GM21381 (cell line): Measurements from ENCODE around the gene CRYBG2.

Experiments used
- ATAC-seq: cut with Tn5 transposase; IDR thresholded peaks from one replicate; pipeline ENCODE4 v1.9.1; 2021; ENCODE audit warnings: mild to moderate bottlenecking, moderate library complexity; ENCODE audit not compliant: unreplicated experiment

Gene CRYBG2

GRCh38 chr1:26370591-26371382 is 16.9 kb upstream of the CRYBG2 start:
- no peak for ATAC-seq

DNA sequence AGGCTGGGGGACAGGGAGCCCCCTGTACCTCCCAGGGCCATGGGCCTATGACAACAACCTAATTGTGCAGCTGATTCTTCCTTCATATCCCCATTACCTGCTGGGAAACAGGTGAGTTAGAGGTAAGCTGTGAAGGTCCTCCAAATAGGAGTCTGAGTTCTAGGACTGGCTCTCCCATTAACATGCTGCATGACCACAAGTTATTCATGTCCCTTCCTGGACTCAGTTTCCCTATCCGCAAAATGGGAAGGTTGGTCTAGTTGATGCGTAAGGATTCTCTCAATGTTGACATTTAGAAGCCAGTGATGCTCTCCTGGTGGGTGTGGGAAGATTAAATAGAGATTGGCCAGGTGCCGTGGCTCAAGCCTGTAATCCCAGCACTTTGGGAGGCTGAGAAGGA is 14.6 kb upstream of the CRYBG2 start:
- no peak for ATAC-seq

- ATAC-seq = no peak
Observed at GRCh38 chr1:26368006-26368405, 14.1 kb upstream of the CRYBG2 start.

GRCh38 chr1:26367441-26367840 is 13.5 kb upstream of the CRYBG2 start:
- no peak for ATAC-seq

GRCh38 chr1:26364956-26365355 is 11.0 kb upstream of the CRYBG2 start:
- ATAC-seq = no peak

DNA sequence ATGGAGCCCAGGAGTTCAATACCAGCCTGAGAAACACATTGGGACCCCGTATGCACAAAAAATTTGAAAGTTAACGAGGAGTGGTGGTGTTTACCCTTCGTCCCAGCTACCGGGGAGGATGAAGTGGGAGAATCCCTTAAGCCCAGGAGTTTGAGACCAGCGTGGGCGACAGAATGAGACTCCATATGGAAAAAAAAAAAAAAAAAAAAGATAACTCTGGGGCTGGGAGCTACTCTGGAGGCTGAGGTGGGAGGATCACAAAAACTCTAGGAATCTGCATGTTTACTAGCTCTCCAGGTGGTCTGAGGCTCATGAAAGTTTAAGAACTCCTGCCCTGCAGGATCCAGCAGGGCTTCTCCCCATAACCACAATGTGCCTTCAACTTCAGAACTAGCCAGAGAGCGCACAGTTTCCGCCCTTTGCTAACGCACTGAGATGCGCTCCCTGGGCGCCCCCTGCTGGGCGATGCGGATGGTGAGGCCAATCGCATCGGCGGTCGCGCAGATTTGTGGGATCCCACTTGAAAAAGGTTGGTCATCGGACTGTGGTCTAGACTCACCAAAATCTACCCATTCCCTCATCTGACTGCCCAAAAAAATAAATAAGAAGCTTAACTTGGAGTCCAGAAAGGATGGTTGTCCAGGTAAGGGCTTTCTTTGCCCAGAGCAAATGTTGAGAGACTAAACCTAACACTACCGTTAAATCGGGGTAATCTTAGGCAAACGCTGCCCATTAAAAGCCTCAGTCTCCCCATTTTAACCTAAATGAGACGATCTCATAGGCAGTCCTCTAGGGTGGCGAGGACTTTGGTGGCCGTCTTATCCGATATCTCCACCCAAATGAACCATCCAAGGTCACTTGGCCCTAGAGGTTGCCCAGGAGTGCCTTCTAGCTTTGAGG is 9.9 kb upstream of the CRYBG2 start:
- no peak for ATAC-seq

DNA sequence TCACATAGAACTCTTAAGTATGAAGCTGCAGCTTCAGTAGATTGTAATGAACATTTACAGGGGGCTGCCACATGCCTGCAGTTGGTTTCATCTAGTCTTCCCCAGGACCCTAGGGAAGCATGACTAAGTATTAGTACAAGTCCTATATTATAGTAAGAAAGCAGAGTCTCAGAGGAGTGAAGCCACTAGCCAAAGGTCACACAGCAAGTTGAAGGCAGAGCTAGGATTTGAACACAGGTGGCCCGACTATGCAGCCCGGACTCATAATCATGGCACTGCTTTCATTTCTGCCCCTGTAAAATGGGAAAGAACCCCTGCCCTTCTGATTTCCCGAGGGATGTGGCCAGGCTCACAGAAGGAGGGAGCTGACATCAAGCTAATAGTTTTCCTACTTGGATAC is 8.4 kb upstream of the CRYBG2 start:
- ATAC-seq = no peak

DNA sequence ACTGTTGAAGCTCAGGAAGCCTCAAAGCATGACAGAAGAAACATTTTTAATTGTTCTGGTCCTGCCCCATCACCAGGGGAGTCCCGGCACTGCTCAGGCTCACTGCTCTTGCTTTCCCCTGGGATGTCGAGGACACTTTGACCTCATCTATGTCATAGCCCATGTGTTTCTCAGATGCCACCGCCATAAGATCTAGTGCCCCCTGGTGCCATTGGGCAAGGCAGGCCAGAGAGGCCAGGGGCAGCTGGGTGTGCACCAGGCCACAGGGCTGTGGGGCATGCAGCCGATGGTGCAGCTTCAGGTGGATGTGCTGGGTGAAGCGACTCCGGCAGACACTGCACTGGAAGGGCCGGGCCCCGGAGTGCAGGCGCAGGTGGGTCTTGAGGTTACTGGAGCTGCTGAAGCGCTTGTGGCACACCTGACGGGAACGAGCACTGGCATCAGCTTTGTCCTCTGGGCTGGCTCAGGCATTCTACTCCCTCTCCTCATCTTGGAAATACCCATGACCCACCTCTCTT is 7.7 kb upstream of the CRYBG2 start:
- no peak for ATAC-seq

DNA sequence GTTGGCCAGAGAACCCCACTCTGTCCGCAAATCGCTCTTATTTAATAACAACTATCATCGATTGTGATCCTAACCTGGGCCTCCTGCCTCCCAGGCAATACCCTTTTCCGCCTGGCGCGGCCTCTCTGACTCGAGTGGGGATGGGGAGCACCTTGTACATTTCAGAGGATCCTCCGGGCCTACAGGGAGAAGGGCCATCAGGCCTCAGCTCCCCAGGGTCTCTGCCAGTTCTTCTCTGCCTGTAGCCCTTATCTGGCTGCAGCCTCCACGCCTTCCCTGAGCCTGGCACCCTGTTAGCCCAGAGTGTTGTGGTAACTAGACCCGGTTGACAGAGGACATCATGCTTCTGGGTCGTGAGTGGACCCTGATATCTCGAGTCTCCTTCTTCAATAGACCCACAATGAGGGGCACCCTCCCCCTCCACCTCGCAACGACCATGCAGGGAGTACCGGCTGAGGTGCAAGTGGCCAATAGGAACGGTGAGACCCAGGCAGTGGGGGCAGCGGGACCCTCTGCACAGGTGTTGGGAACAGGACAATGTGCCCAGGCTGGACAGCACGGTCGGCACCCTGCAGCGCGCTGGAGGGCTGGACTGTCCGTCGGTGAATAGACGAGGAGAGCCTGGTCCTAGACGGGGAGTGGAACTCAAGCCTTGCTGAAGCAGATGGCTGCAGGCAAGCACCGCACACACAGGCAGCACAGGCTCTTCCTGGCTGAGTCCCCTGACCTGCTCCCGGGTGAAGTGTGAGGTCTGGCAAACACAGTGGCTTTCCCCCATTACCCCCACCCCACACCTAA is 7.1 kb upstream of the CRYBG2 start:
- ATAC-seq = no peak

- ATAC-seq = no peak
Observed at GRCh38 chr1:26359981-26360806, 6.3 kb upstream of the CRYBG2 start.

DNA sequence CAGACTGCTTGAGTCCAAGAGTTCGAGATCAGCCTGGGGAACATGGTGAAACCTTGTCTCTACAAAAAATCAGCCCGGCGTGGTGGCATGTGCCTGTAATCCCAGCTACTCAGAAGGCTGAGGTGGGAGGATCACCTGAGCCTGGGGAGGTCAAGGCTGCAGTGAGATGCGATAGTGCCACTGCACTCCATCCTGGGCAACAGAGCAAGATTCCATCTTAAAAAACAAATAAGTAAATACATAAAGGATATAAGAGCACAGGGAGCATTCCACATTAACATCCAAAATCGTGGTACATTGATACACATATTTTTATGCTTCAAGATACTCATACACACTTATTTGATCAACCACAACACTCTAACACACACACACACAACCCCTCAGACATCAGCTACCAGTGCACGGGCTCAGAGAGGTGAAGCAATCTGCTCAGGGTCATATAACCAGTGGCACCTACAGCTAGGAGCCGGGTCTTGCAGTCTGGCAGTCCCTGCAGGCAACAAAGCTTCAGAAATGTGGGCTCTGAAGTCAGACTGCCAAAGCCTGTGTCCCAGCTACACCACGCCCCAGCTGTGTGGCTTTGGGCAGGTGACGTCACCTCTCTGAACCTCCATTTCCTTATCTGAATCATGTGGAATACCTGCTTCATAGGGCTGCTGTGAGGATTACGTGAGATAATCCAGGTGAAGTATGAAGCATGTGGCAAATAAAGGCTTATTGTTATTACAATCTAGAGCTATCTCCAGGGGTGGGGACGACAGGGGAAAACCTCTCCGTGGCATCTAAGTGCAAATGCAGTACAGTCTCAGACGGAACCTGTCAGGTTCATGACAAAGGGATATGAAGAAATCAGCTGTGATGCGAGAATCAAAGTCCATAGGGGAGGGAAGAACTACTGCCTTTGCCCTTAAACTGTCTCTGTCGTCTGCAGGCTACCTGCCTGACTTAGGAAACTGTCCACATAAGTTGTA is 4.8 kb upstream of the CRYBG2 start:
- no peak for ATAC-seq

- ATAC-seq = no peak
Observed at GRCh38 chr1:26357121-26357602, 3.2 kb upstream of the CRYBG2 start.

GRCh38 chr1:26356106-26356505 is 2.2 kb upstream of the CRYBG2 start:
- ATAC-seq = no peak

GRCh38 chr1:26354972-26355371 is 1.0 kb upstream of the CRYBG2 start:
- ATAC-seq = no peak

- no peak for ATAC-seq
Observed at GRCh38 chr1:26353210-26353859, 595 bp downstream of the CRYBG2 start.

- no peak for ATAC-seq
Observed at GRCh38 chr1:26352338-26352679, 1.6 kb downstream of the CRYBG2 start.

GRCh38 chr1:26351590-26352337 is 2.2 kb downstream of the CRYBG2 start:
- no peak for ATAC-seq
